Heart left ventricle (tissue), 13 donors: ENCODE measurements around the gene SMAD3.

ENCODE experiments used
- CTCF ChIP-seq, 12 donors: fragments of 200-600 bp; sonication (generic) in 4 of 12; IDR thresholded peaks; one replicate each; pipeline versions ENCODE4 v1.5.0 to v1.8.0; 2018 to 2022; ENCODE audit warnings: antibody characterized with exemption in 12 of 12, mild to moderate bottlenecking in 5 of 12
- POLR2A ChIP-seq, 2 donors: fragments of 450-650 bp; IDR thresholded peaks; one replicate each; pipeline ENCODE4 v1.6.1; 2017; ENCODE audit warnings: antibody characterized with exemption in 2 of 2, mild to moderate bottlenecking in 2 of 2, moderate library complexity in 2 of 2
- donor health status: ischemic (EF 13 %, LVEDD 7.1; RV severe dilation, severe dysfunction).
- donor health status: DM: no; HTN: yes; CAD: no.
- donor health status: DM: no; HTN: no; CAD: no.
- donor health status: ischemic (EF 25% LVEDD 6.9; RV normal size, moderate dysfunction).
- donor health status: ischemic (EF 25% LVEDD 5.7; RV mildly dilated, moderate dysfunction).
- donor health status: ischemic (EF 35%, LVEDD 5.7; RV mildly dilated, moderate dysfunction).
- donor health status: nonischemic (EF 11% LVEDD 7.7; RV severe dilation, severe dysfunction).
- donor health status: DM: yes; HTN: yes; CAD: no.
- donor health status: PGD.
- donor health status: ischemic (EF 29% LVEDD 5.4; RV normal size, mild dysfunction).
- donor health status: nonischemic (EF 23%, LVEDD 6.1; RV moderate dilation, normal function).

DNA sequence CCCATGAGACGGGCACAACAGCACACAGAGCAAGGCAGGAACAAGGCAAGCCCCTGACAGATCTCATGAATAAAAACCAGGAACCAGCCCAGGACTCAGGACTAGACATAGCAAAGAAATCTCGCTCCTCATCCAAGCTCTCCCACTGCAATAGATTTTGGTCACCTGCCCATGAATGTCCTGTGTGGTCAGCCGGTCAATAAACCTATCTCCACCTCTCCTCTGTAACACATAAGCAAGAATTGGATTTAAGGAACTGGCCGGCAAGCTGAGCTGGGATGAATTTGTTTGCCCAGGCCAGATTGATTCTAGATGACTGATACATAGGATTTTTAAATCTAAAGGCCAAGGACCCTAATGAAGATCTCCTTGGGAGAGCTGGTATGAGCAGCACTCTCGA, 46.3 kb upstream of the SMAD3 start:
- TF ChIP-seq CTCF (IDR thresholded peaks at IDR 0.05) (no peak), POLR2A (IDR thresholded peaks at IDR 0.05) (no peak)
